ENCODE results near the gene ZNF778.

ZNF778 gene

GRCh38 chr16:89173174-89173921, 44.2 kb upstream of the ZNF778 start:
- no peak for DNase-seq (ENCODE audit: insufficient read length, low spot score)
- FAIRE-seq = no peak
- no peak for TF ChIP-seq PAX5 (IDR thresholded peaks at IDR 0.05; ENCODE audit: insufficient read depth, low read length, severe bottlenecking)
- no peak for TF ChIP-seq SPI1 (IDR thresholded peaks at IDR 0.05; ENCODE audit: low read depth, low read length)
- TF ChIP-seq TAF1 (IDR thresholded peaks at IDR 0.05; ENCODE audit: low read depth, low read length) = no peak
- no peak for TF ChIP-seq POU2F2 (IDR thresholded peaks at IDR 0.05; ENCODE audit: low read depth, low read length)
- TF ChIP-seq POLR2AphosphoS5 (IDR thresholded peaks at IDR 0.05; ENCODE audit: low read depth, low read length) = no peak
- no peak for TF ChIP-seq POLR2A (IDR thresholded peaks at IDR 0.05; ENCODE audit: low read depth, low read length)

GRCh38 chr16:89174055-89174827, 43.3 kb upstream of the ZNF778 start:
- TF ChIP-seq POLR2A (IDR thresholded peaks at IDR 0.05; ENCODE audit: low read depth, low read length) (no peak), POU2F2 (IDR thresholded peaks at IDR 0.05; ENCODE audit: low read depth, low read length) (no peak), POLR2AphosphoS5 (IDR thresholded peaks at IDR 0.05; ENCODE audit: low read depth, low read length) (no peak), TAF1 (IDR thresholded peaks at IDR 0.05; ENCODE audit: low read depth, low read length) (no peak)
- DNase-seq (ENCODE audit: insufficient read length, low spot score) = no peak
- FAIRE-seq = no peak

- TF ChIP-seq POLR2A (IDR thresholded peaks at IDR 0.05; ENCODE audit: low read depth, low read length) = no peak
- TF ChIP-seq PAX5 (IDR thresholded peaks at IDR 0.05; ENCODE audit: insufficient read depth, low read length, severe bottlenecking) = no peak
- TF ChIP-seq POLR2AphosphoS5 (IDR thresholded peaks at IDR 0.05; ENCODE audit: low read depth, low read length) = no peak
- TF ChIP-seq POU2F2 (IDR thresholded peaks at IDR 0.05; ENCODE audit: low read depth, low read length) = no peak
- TF ChIP-seq TAF1 (IDR thresholded peaks at IDR 0.05; ENCODE audit: low read depth, low read length) = no peak
- FAIRE-seq (no peak), DNase-seq (ENCODE audit: insufficient read length, low spot score) (no peak)
Measured at GRCh38 chr16:89174877-89175276, 42.6 kb upstream of the ZNF778 start.

GRCh38 chr16:89175280-89176146, 42.0 kb upstream of the ZNF778 start:
- TF ChIP-seq POLR2A (IDR thresholded peaks at IDR 0.05; ENCODE audit: low read depth, low read length) = no peak
- TF ChIP-seq PAX5 (IDR thresholded peaks at IDR 0.05; ENCODE audit: insufficient read depth, low read length, severe bottlenecking) = no peak
- TF ChIP-seq POU2F2 (IDR thresholded peaks at IDR 0.05; ENCODE audit: low read depth, low read length) = no peak
- TF ChIP-seq TAF1 (IDR thresholded peaks at IDR 0.05; ENCODE audit: low read depth, low read length) = no peak
- no peak for TF ChIP-seq POLR2AphosphoS5 (IDR thresholded peaks at IDR 0.05; ENCODE audit: low read depth, low read length)
- TF ChIP-seq SPI1 (IDR thresholded peaks at IDR 0.05; ENCODE audit: low read depth, low read length) = no peak
- DNase-seq (ENCODE audit: insufficient read length, low spot score) = no peak
- no peak for FAIRE-seq

GRCh38 chr16:89176147-89176690, 41.3 kb upstream of the ZNF778 start:
- DNase-seq (ENCODE audit: insufficient read length, low spot score) = no peak
- FAIRE-seq = no peak
- no peak for TF ChIP-seq POU2F2 (IDR thresholded peaks at IDR 0.05; ENCODE audit: low read depth, low read length)
- no peak for TF ChIP-seq TAF1 (IDR thresholded peaks at IDR 0.05; ENCODE audit: low read depth, low read length)
- TF ChIP-seq SPI1 (IDR thresholded peaks at IDR 0.05; ENCODE audit: low read depth, low read length) = no peak
- TF ChIP-seq POLR2A (IDR thresholded peaks at IDR 0.05; ENCODE audit: low read depth, low read length) = no peak
- no peak for TF ChIP-seq PAX5 (IDR thresholded peaks at IDR 0.05; ENCODE audit: insufficient read depth, low read length, severe bottlenecking)

- TF ChIP-seq SPI1 (IDR thresholded peaks at IDR 0.05; ENCODE audit: low read depth, low read length) (no peak), POLR2A (IDR thresholded peaks at IDR 0.05; ENCODE audit: low read depth, low read length) (no peak), TAF1 (IDR thresholded peaks at IDR 0.05; ENCODE audit: low read depth, low read length) (no peak), POU2F2 (IDR thresholded peaks at IDR 0.05; ENCODE audit: low read depth, low read length) (no peak), POLR2AphosphoS5 (IDR thresholded peaks at IDR 0.05; ENCODE audit: low read depth, low read length) (no peak), PAX5 (IDR thresholded peaks at IDR 0.05; ENCODE audit: insufficient read depth, low read length, severe bottlenecking) (no peak)
- FAIRE-seq = no peak
- no peak for DNase-seq (ENCODE audit: insufficient read length, low spot score)
Measured at GRCh38 chr16:89176717-89177116, 40.8 kb upstream of the ZNF778 start.

- FAIRE-seq (no peak), DNase-seq (ENCODE audit: insufficient read length, low spot score) (no peak)
Measured at GRCh38 chr16:89177501-89177900, 40.0 kb upstream of the ZNF778 start.

GRCh38 chr16:89178453-89179147, 38.9 kb upstream of the ZNF778 start:
- no peak for TF ChIP-seq PAX5 (IDR thresholded peaks at IDR 0.05; ENCODE audit: insufficient read depth, low read length, severe bottlenecking)
- TF ChIP-seq POU2F2 (IDR thresholded peaks at IDR 0.05; ENCODE audit: low read depth, low read length) = no peak
- no peak for TF ChIP-seq SPI1 (IDR thresholded peaks at IDR 0.05; ENCODE audit: low read depth, low read length)
- no peak for TF ChIP-seq POLR2AphosphoS5 (IDR thresholded peaks at IDR 0.05; ENCODE audit: low read depth, low read length)
- no peak for TF ChIP-seq TAF1 (IDR thresholded peaks at IDR 0.05; ENCODE audit: low read depth, low read length)
- no peak for TF ChIP-seq POLR2A (IDR thresholded peaks at IDR 0.05; ENCODE audit: low read depth, low read length)
- DNase-seq (ENCODE audit: insufficient read length, low spot score) (no peak), FAIRE-seq (no peak)

More at GRCh38 chr16:89177501-89177900, 40.0 kb upstream of the ZNF778 start:
- TF ChIP-seq POU2F2 (IDR thresholded peaks at IDR 0.05; ENCODE audit: low read depth, low read length) (no peak), SPI1 (IDR thresholded peaks at IDR 0.05; ENCODE audit: low read depth, low read length) (no peak), TAF1 (IDR thresholded peaks at IDR 0.05; ENCODE audit: low read depth, low read length) (no peak), POLR2A (IDR thresholded peaks at IDR 0.05; ENCODE audit: low read depth, low read length) (no peak), PAX5 (IDR thresholded peaks at IDR 0.05; ENCODE audit: insufficient read depth, low read length, severe bottlenecking) (no peak), POLR2AphosphoS5 (IDR thresholded peaks at IDR 0.05; ENCODE audit: low read depth, low read length) (no peak)
